Measurements from ENCODE around the gene NIPAL4.

NIPAL4 gene

DNA sequence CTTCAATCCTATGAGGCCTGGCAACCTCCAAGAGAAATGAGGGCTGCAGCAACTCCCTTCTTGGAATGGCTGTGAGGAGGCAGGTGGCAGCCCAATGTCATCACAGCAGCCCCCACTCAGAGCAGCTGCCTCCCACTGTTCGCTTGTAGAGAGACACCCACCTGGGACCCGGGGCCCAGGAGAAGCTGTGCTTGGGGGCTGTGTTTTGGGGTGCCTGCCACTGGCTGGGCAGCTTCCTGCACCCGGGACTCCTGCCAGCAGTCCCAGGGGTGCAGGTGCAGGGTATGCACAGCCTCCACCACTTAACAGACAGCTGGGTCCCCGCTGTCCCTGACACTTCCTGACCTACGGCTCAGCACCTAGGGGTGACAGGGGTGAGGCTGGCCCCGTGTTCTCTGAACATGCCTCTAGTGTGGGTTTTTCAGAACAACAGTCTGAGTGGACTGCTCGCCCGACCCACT lies 26.2 kb downstream of the NIPAL4 start:
- DNase-seq (ENCODE audit: low read depth) = no peak

DNA sequence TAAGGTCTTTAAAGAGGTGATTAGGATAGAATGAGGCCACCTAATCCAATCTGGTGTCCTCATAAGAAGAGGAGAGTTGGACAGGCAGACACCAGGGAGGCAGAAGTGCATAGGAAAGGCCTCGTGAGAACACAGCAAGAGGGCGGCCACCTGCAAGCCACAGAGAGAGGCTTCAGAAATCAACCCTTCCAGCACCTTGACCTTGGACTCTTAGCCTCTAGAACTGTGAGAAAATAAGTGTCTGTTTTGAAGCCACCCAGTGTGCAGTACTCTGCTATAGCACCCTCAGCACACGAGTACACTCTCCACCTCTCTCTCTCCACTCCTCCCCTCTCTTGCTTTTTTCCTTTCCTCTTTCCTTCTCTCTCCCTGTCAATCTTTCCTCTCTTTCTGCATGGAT lies 26.8 kb downstream of the NIPAL4 start:
- DNase-seq (ENCODE audit: low read depth) = no peak

DNA sequence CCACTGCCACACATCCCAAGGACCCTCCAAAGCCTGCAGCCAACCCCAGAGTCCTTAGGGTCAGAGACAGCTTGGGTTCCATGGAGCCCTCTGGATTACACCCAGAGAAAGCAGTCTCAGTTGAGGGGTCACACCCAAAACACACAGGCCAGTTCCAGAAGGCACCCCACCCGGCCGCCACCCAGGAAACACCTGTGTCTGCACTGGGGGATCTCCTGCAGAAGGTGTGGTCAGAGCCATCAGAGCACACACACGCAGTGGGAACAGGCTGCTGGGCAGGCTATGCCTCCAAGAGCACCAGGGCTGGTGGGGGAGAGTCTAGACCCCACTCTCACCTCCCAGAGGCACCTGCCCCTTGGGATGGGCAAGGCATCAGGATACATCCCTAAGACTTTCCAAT lies 27.3 kb downstream of the NIPAL4 start:
- DNase-seq (ENCODE audit: low read depth) = no peak

DNA sequence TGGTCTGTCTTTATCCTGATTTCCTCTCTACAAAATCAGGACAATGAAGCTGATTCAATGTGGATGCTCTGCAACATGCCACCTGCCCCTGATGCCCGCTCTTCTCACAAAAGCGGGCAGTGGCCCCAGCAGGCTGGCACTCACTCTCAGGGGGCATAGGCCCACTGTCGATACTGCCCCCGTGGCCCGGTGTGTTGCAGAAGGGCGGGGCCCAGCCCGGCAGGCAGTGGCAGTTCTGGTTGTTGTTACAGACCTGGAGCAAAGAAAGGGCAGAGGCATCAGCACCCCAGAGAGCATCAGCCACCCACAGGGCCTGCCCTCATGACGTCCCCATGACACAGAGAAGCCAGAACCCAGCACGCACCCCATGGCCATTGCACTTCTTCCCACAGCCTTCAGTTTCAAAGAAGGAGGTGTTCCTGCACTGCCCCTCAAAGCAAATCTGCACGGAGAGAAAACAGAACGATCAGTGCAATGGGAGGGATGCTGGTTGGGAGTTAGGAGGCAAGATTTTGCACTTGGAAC lies 31.5 kb downstream of the NIPAL4 start:
- no peak for DNase-seq (ENCODE audit: low read depth)

DNA sequence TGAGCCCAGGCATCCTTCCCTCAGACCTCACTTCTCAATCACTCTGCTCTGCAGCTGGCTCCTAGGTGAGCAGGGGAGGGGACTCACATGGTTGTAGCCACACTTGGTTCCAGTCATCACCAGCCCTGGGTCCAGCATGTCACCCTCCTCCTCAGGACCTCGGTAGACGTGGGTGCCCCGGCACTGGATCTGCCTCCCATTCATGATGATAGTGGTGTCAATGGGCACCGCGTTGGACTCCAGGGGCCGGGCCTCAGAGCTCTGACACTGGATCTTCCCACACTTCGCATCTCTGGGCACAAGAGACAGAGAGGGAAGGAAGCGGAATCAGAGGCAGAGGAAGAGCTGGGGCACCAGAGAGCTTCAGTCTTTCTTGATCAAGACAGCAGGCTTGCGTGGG lies 32.9 kb downstream of the NIPAL4 start:
- no peak for DNase-seq (ENCODE audit: low read depth)

DNA sequence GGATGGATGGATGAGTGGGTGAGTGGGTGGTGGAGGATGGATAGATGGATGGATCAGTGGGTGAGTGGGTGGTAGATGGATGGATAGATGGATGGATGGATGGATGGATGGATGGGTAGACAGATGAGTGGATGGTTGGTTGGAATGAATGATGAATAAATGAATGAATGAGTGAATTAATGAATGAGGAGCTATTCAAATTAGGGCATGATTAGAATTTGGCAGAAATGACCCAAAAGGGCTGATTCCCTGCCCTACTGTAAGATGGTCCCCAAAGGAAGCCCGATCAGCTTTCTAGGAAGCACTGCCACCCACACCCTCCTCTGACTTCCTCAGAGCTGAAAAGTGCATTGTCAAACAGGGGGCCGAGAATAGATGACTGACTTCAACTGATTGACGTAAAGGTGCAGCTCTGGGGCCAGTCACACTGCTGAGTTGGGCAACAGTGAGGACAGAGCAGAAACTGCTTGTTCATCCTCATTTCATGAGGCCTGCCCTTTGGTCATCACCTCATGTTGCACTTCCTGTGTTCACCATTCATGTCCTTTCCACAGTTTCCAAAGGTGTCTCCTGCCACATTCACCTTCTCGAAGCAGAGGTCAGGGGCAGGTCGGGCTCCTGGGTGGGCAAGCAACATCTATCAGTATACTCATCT lies 34.3 kb downstream of the NIPAL4 start:
- no peak for DNase-seq (ENCODE audit: low read depth)

DNA sequence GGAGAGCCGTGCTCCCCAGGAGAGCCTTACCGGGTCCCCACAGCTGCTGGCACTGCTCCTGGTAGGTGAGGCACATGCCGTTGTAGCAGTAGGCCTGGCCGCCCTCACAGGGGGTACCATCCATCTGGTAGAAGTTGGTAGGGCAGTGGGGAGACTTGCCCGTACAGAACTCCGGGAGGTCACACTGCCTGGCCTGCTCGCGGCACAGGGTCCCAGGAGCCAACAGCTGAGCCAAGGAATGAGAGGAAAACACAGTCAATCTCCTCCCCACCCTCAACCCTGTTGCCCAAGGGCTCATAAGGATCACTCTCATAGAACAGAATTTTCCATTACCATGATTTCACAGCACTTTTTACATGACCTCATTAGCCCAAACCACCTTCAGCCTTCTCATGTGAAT lies 36.9 kb downstream of the NIPAL4 start:
- DNase-seq (ENCODE audit: low read depth) = no peak

DNA sequence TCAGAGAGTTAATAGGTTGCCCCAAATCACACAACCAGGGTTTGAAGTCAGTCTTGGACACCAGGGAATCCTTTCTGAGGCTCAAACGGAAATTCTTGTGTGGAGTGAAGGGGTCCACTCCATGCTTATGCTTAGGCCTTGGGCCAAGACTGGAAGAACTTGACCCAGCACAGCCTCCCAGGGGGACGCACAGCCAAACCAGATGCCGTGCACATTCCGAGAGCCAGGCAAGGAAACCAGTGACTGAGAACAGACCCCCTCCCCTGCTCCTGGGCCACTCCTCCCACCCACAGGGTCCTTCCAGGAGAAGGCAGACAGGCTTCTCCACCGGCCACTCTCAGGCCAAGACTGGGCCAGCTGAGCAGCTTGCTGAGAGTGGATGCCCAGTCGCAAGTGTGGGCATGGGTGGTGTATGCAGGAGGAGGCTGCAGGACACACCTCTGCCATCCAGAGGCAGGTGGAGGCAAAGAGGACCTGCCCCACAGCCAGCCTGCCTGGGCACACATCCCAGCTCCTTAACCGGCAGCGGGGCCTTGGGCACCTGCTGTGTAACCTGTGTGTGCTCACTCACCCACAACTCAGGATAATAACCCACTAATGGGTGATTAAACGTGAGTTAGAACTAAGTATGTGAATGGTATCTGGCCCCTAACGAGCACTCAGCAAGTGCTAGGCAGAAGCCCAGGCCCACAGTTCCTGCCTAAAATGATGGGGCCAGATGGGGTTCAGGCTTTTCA lies 38.0 kb downstream of the NIPAL4 start:
- DNase-seq (ENCODE audit: low read depth) = no peak

DNA sequence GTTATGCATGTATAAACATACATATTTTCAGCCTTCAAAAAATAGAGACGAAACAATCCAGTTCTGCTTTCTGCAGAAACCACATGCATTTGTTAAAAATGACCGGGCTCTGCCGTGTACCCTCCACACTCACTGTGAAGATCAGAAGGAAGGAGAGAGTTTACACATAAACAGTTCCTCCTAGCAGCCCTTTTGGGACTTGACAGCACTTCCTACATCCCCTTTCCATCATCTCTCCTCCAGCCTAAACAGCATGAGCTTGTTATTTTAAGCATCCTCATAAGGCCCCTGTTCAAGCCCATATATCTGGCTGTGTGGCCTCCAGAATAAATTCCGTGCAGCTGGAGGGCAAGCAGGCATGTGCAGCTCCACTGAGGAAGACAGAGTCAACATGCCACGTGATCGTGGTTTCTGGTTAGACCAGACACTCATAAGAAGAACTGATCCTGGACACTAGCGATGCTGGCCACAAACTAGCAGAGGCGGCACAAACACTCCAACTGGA lies 42.2 kb downstream of the NIPAL4 start:
- DNase-seq (ENCODE audit: low read depth) = no peak

DNA sequence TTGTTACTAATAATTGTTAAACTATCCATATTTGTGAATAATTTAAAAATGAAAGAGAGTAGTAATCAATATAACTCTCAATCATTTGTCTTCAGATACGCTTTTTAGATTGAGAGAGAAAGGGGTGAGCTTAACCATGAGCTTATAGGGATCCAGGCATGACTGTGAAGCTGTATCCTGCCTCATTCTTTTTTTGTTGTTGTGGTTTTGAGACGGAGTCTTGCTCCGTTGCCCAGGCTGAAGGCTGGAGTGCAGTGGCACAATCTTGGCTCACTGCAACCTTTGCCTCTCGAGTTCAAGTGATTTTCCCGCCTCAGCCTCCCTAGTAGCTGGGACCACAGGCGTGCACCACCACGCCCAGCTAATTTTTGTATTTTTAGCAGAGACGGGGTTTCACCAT lies 44.0 kb downstream of the NIPAL4 start:
- no peak for DNase-seq (ENCODE audit: low read depth)

DNA sequence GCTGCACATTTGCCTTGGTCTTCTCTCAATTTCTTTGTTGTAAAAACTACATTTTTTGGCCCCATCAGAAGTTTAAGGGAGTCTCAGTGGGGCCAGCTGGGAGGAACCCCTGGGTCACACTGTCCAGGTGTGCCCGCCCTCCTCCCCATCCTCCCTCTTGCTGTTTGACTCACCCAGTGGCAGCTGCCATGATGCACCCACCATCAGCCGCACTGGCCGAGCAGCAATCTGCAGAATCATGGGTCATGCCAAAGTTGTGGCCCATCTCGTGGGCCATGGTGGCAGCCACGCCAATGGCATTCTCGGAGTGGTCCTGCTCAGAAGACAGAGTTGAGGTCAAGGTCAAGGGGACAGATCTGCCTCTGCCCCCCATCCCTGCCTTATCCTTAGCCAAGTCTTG lies 45.5 kb downstream of the NIPAL4 start:
- DNase-seq (ENCODE audit: low read depth) = no peak

DNA sequence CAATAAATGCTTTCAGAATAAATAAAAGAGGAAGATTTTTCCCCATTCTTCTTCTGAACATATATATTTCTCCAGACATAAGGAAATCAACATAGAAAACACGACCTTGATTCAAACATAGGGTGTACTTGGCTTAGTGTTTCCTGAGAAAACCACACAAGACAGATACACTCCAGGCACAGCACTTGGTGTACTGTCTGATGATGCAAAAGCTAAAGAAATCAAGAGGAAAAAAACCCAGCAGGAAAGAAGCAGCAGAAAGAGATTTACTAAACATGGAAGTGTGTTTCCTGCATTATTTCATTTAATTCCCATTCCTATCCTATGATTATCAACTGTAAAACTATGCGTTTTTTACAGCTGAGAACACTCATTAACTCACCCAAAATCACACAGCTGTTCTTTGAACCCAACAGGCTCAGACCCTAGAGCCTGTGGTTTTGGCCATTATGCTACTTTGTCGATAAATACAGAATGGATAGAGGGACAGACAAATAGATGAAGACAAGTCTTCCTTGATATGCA lies 46.1 kb downstream of the NIPAL4 start:
- no peak for DNase-seq (ENCODE audit: low read depth)

DNA sequence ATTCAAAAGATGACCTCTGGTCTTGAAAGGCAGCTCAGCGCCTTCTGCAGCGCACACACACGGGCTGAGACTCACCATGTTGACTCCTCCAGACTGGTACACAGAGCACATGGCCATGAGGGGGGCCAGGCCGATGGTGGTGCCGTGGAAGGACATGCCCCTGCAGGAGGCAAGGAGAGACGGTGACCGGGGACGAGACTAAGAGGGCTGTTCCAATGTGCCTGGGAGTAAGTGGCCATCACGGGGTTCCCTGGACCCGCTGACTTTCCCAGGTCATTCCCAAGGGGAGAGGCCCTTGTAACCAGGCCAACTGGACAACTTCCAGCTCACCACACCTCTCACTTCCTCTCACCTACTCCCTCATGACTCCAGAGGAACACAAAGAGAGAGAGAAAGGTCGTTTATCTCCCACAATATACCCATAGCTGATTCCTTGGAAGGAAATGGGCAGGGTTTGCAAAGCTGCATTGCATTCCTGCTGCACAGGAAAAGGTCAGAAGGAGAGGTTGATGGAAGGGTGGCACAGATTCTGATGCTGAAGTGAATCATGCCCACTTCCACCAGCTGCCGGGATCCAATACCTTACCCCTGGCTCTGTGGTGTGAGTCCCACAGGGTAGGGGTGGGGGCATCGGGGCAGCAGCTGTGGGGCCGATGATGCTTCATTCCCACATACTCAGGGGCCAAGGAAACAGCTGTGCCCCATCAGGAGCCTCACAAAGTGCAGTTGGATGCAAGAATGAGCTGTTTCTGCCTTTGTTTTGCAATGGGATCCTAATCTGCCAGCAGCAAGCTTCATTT lies 47.2 kb downstream of the NIPAL4 start:
- DNase-seq (ENCODE audit: low read depth) = no peak

DNA sequence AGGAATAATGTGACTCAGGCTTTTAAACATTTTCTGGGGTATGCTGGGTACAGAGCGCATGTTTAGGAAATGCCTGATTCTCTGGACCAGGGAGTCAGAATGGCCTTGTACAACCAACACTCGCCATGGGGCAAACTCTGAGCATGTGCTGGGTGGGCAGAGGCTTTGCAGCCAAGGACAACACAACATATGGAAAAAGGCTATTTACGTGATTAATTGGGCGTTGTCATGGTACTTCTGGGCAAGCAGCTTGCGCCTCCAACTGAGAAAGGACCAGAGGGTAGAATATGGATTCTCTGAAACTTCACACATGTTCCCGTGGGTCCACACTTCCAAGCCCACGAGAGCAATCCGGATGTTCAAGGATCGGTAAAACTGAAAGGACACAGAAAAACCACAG lies 49.1 kb downstream of the NIPAL4 start:
- DNase-seq (ENCODE audit: low read depth) = no peak

DNA sequence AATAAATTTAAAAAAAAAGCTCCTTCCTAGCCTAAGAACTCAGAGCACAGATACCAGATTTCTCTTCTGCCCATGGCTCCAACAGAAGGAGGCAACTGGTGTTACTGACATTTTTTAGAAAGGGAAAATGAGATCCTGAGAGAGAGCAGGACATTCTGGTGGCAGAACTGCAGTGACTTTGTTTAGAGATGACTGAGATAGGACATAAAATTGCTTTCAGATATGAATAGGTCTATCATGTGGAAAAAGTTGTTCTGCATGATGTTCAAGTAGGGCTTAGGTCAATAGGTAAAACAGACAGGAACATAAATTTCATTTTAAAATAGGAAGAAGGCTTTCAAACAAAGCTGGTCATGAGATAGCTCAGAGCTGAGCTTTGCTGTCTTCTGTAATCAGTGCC lies 49.6 kb downstream of the NIPAL4 start:
- DNase-seq (ENCODE audit: low read depth) = no peak

DNA sequence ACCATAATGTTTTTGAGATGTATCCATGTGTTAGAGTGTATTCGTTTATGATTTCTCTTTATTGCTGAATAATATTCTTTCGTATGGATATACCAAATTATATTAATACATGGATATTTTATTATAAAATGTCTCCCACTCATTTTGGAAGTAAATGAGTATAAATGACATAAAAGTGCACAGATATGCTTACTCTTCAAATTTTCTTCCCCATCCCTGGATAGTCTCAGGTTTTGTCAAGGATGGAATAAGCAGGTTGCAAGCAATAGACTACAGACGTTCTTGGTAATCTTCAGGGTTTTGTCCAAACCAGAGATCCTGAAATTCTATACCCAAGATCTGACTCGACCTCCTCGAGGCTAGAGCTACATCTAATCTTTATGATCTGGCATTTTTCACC lies 50.7 kb downstream of the NIPAL4 start:
- no peak for DNase-seq (ENCODE audit: low read depth)

DNA sequence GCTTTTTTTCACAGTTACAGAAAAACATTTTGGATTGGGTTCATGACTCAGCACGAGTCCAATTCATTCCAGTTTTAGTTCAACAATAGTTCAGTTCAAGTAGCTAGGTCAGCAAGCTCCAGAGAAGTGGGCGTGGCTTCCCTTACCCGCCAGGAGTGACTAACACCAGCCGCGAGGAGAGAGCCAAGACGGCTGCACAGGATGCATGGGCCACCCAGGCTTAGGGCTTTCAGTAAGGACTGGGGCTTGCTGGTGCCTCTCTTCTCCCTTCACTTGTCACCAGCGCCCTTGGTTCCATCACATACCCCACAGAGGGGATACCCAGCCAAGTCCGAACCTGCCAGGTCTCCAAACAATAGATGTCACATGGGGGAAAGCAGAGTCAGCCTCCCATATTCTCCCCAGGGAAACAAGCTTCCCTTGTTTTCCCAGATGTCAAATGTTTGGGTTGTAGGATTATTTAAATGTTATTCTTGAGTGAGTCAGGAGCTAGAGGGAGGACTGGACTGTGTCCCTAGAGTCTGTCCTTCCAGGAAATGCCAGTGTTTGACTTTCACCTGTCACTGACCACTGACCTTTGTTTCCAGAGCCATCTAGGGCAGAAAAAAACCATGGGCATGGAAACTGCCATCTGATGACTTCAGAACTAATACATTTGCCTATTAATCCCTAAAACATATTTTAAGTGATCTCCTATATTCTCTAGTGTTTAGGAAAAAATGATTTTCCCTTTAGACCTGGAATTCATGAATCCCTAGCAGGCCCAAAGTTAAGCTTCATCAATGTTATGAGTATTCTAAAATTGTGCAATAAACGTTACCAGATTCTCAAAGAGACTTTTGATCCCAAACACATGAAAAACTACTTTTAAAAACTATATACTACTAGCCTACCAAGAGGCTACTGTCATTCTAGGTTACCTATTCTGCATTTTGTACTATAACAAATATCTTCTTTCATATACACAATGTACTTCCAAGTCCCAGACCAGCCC lies 51.9 kb downstream of the NIPAL4 start:
- DNase-seq (ENCODE audit: low read depth) = peak; percentile 73

DNA sequence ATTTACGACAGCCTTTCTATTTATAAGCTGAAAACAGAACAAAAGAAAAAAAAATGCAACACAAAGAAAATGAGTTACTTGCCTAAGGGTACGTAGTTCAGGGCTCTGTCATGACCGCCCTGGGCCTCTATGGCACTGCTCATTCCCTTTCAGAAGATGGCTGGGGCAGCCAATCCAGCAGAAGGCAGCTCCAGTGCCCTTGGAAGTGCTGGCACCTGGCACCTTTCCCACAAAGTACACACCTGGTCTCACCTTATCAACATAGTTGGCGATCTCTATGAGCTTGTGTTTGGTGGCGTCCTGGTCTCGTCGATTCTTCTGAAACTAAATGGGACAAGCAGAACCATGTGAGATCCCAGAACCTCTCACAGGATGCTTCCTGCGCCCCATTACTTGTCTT lies 53.2 kb downstream of the NIPAL4 start:
- no peak for DNase-seq (ENCODE audit: low read depth)

DNA sequence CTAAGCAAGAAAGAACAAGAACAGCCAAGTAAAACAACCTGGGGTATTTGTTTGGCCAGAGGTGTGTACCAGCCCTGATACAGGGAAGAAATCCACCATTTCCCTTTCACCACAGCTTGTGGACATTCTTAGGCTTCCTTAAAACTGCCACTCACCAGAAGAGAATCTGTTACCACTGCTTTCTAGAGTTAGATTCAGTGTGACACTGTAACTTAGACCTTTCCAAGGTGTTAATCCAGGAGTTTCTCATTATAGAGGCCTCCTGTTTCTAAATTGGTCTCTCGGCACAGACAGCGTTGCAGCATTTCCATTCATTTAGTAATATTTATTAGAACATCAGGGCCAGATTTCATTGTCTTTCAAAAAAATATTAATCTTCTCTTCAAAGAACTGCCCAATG lies 55.0 kb downstream of the NIPAL4 start:
- no peak for DNase-seq (ENCODE audit: low read depth)

DNA sequence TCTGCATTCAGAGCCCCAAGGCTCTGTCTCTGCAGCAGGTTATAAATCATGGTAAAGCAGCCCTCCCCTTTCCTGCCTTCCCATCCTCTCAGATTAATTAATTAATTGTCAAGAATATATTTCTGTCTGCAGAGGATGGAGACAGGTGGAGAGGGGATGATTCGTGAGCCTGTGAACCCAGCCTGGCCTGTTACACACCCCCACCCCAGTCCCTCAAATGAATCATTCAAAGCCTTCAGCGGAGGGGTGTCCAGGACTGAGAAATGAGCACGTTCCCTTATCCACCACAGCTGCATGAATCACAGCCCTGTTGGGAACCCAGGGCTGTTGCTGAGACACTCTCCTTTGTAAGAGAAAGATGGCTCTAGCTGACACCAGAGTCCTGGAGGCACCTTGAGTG lies 56.0 kb downstream of the NIPAL4 start:
- DNase-seq (ENCODE audit: low read depth) = peak; percentile 36
